HEK293 (cell line): ENCODE data around the gene MPPED1.
A peak's percentile ranks its signal among the peaks of the same experiment; 100 is the strongest.

Experiments used
- CTCF ChIA-PET: fragments of 350-600 bp; formaldehyde crosslinking; extraction: SDS; loops from one replicate; lab custom pipeline; 2021; ENCODE audit warnings: antibody characterized with exemption; lab: Yijun Ruan, JAX
- POLR2A ChIA-PET: fragments of 300-600 bp; formaldehyde crosslinking; extraction: SDS; loops from one replicate; lab custom pipeline; 2020; ENCODE audit warnings: antibody characterized with exemption, inconsistent platforms; lab: Yijun Ruan, JAX
- H3K27ac ChIP-seq: fragments of 200-500 bp; sonication (Bioruptor generic); 2 replicates; pipeline ENCODE4 v1.5.1; 2014; ENCODE audit warnings: low read depth, low read length, control low read depth, inconsistent platforms; ENCODE audit errors: extremely low read depth
- H3K36me3 ChIP-seq, 2 experiments: fragments of 200-500 bp in 1 of 2; sonication (Bioruptor generic) in 1 of 2; 1 replicate in 1 of 2; 2 replicates in 1 of 2; pipeline ENCODE4 v1.5.1; 2014 to 2017; ENCODE audit warnings: inconsistent platforms in 2 of 2, low read length in 2 of 2; ENCODE audit not compliant: control insufficient read depth in 2 of 2, insufficient read depth in 1 of 2
- H3K4me1 ChIP-seq: fragments of 200-500 bp; sonication (Bioruptor generic); 2 replicates; pipeline ENCODE4 v1.5.1; 2014; ENCODE audit warnings: mild to moderate bottlenecking, low read length, inconsistent platforms; ENCODE audit not compliant: control insufficient read depth, insufficient read depth
- H3K4me3 ChIP-seq: 2 replicates; pipeline ENCODE4 v1.5.1; 2011; ENCODE audit warnings: low read depth, mild to moderate bottlenecking, control low read depth, low read length, moderate library complexity
- H3K9me3 ChIP-seq: fragments of 200-500 bp; sonication (Bioruptor generic); 2 replicates; pipeline ENCODE4 v1.5.1; 2014; ENCODE audit warnings: low read depth, low read length, inconsistent platforms; ENCODE audit not compliant: control insufficient read depth, insufficient read depth
- KLF1 ChIP-seq: fragments of 450-650 bp; formaldehyde crosslinking; IDR thresholded peaks from 2 replicates; pipeline ENCODE4 v1.5.1; 2016; ENCODE audit warnings: missing biosample characterization, missing genetic modification characterization
- REPIN1 ChIP-seq: fragments of 450-650 bp; formaldehyde crosslinking; IDR thresholded peaks from 2 replicates; pipeline ENCODE4 v1.5.1; 2017; ENCODE audit warnings: missing biosample characterization, missing genetic modification characterization, low read depth
- SCRT1 ChIP-seq: fragments of 450-650 bp; formaldehyde crosslinking; IDR thresholded peaks from 2 replicates; pipeline ENCODE4 v1.5.1; 2016; ENCODE audit warnings: missing biosample characterization, missing genetic modification characterization, borderline replicate concordance
- SCRT2 ChIP-seq: fragments of 450-650 bp; formaldehyde crosslinking; IDR thresholded peaks from 2 replicates; pipeline ENCODE4 v1.5.1; 2016; ENCODE audit warnings: missing biosample characterization, missing genetic modification characterization
- SETDB1 ChIP-seq: IDR thresholded peaks from one replicate; pipeline ENCODE4 v1.6.1; 2017; ENCODE audit warnings: mild to moderate bottlenecking, low read length, moderate library complexity, mixed read lengths; ENCODE audit not compliant: insufficient read length
- ZNF132 ChIP-seq: fragments of 450-650 bp; formaldehyde crosslinking; IDR thresholded peaks from 2 replicates; pipeline ENCODE4 v1.5.1; 2017; ENCODE audit warnings: missing biosample characterization, missing genetic modification characterization, borderline replicate concordance
- ZNF157 ChIP-seq: fragments of 450-650 bp; formaldehyde crosslinking; IDR thresholded peaks from 2 replicates; pipeline ENCODE4 v1.5.1; 2016; ENCODE audit warnings: missing biosample characterization, missing genetic modification characterization
- ZNF324 ChIP-seq: fragments of 450-650 bp; formaldehyde crosslinking; IDR thresholded peaks from 2 replicates; pipeline ENCODE4 v1.5.1; 2016; ENCODE audit warnings: missing biosample characterization, missing genetic modification characterization
- ZNF514 ChIP-seq: fragments of 450-650 bp; formaldehyde crosslinking; IDR thresholded peaks from 2 replicates; pipeline ENCODE4 v1.5.1; 2016; ENCODE audit warnings: missing biosample characterization, missing genetic modification characterization
- ZNF521 ChIP-seq: fragments of 450-650 bp; formaldehyde crosslinking; IDR thresholded peaks from 2 replicates; pipeline ENCODE4 v1.5.1; 2017; ENCODE audit warnings: missing biosample characterization, mild to moderate bottlenecking, missing genetic modification characterization
- ZNF629 ChIP-seq: fragments of 450-650 bp; formaldehyde crosslinking; IDR thresholded peaks from 2 replicates; pipeline ENCODE4 v1.5.1; 2017; ENCODE audit warnings: missing biosample characterization, missing genetic modification characterization
- ZNF791 ChIP-seq: fragments of 450-650 bp; formaldehyde crosslinking; IDR thresholded peaks from 2 replicates; pipeline ENCODE4 v1.5.1; 2016; ENCODE audit warnings: missing biosample characterization, missing genetic modification characterization
- ZNF792 ChIP-seq: fragments of 450-650 bp; formaldehyde crosslinking; IDR thresholded peaks from 2 replicates; pipeline ENCODE4 v1.5.1; 2016; ENCODE audit warnings: missing biosample characterization, missing genetic modification characterization
- ZSCAN23 ChIP-seq: fragments of 450-650 bp; formaldehyde crosslinking; IDR thresholded peaks from 2 replicates; pipeline ENCODE4 v1.5.1; 2016; ENCODE audit warnings: missing biosample characterization, missing genetic modification characterization
- TF ChIP-seq, protein P1 (sequence below): fragments of 450-650 bp; formaldehyde crosslinking; IDR thresholded peaks from 2 replicates; pipeline ENCODE4 v1.5.1; 2016; ENCODE audit warnings: missing biosample characterization, missing genetic modification characterization, low read depth
- TF ChIP-seq, protein P2 (sequence below): fragments of 450-650 bp; formaldehyde crosslinking; IDR thresholded peaks from 2 replicates; pipeline ENCODE4 v1.5.1; 2016; ENCODE audit warnings: missing biosample characterization, missing genetic modification characterization
- TF ChIP-seq, protein P3 (sequence below): fragments of 450-650 bp; formaldehyde crosslinking; IDR thresholded peaks from 2 replicates; pipeline ENCODE4 v1.5.0; 2017; ENCODE audit warnings: missing biosample characterization, missing genetic modification characterization, borderline replicate concordance

Gene MPPED1

DNA sequence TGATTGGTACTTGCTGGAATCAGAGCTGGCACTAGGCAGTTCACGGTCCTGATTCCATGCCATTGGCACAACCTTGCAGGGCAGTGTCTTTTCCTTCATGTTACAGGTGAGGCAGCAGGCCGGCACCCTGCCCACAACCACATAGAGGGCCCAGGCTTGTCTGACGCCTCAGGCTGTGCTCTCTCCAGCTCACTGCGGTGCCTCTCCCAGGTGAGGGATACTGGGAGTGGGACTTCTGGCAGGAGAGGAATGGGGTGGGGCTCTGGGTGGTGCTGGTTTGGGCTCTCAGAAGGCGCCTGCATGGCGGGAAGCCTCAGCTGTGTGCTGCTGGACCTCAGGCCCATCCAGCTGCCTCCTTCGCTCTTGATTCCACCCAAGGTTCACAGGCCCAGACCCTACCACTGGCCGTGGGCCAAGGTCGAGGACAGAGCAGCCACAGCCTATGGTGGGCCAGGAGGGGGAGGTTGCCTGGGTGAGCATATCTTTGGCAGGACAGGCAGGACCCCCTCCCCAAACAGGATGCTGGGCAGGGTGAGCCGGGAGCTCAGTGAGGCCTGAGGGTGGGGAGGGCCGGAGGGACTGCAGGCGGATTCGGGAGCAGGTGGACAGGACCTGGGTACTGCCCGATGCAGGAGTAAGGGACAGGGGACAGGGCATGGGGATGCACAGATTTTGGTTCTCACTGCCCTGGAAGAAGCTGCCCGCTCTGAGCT, 7.0 kb upstream of the MPPED1 start:
- Histone ChIP-seq H3K9me3 (no peaks in the 10 kb centered on the region), H3K36me3 (no peaks in the 10 kb centered on the region), H3K4me3 (no peak overlapping the region)
- ChIA-PET CTCF (interaction anchor here (0.6 to 2.4 kb wide), 3 partner anchors 17 to 423 kb away, joined by 3 to 11 read pairs (median 3); no protein-coding TSS in a partner anchor), POLR2A (interaction anchor here (1.3 kb wide), 1 partner anchor 407 kb away, joined by 3 read pairs; the partner anchor contains the start of gene EFCAB6)
- peak; percentile 78 for TF ChIP-seq SCRT2 (tag by site-specific recombination)
- TF ChIP-seq ZNF629 (tag by site-specific recombination): no peak
- 0 out of 2 replicates have a peak, but pooled peaks have one; percentile 12 for TF ChIP-seq SCRT1 (tag by site-specific recombination)
- peak; percentile 83 for TF ChIP-seq KLF1
- no peak for TF ChIP-seq REPIN1
- TF ChIP-seq, all 188 proteins: peak for 3
- Histone ChIP-seq H3K27ac (no peak overlapping the region), H3K4me1 (no peaks in the 10 kb centered on the region)

DNA sequence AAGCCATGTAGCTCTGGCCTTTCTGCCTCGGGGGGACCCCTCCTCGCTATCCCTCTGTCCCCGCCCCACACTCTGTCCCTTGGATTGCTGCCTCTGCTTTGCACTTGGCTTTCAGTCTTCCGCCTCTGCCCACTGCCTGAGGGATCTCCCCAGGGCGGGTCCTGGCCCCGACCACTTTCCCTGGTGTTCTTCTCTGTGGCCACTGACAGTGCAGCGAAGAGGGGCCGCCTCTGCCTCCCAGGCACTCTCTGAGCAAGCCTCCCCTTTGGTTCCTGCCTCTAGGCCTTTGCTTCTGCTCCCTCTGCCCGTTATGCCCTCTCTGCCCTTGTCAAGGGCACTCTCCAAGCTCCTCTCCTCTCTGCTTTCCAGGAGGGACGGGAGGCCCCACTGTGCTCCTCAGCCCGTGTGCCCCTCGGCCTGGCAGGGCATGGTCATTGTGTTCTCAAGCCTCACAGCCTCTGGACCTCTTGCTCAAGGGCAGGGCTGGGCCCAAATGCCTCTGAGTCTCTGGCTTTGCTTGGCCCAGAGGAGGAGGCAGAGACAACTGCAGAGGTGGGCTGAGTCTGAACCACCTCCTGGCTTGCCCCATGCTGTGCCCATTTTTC, 5.5 kb upstream of the MPPED1 start:
- Histone ChIP-seq H3K4me3 (no peak overlapping the region), H3K27ac (no peak overlapping the region), H3K9me3 (no peaks in the 10 kb centered on the region), H3K36me3 (no peaks in the 10 kb centered on the region), H3K4me1 (no peaks in the 10 kb centered on the region)
- ChIA-PET POLR2A (no interaction called here), CTCF (no interaction called here)
- TF ChIP-seq ZNF791 (no peak), ZNF514 (no peak), ZNF132 (tag by site-specific recombination) (no peak), ZNF792 (tag by site-specific recombination) (no peak), ZNF521 (tag by site-specific recombination) (no peak), SETDB1 (no peak), ZNF157 (tag by site-specific recombination) (no peak), ZSCAN23 (tag by site-specific recombination) (no peak), ZNF324 (no peak)
- TF ChIP-seq, protein P1, sequence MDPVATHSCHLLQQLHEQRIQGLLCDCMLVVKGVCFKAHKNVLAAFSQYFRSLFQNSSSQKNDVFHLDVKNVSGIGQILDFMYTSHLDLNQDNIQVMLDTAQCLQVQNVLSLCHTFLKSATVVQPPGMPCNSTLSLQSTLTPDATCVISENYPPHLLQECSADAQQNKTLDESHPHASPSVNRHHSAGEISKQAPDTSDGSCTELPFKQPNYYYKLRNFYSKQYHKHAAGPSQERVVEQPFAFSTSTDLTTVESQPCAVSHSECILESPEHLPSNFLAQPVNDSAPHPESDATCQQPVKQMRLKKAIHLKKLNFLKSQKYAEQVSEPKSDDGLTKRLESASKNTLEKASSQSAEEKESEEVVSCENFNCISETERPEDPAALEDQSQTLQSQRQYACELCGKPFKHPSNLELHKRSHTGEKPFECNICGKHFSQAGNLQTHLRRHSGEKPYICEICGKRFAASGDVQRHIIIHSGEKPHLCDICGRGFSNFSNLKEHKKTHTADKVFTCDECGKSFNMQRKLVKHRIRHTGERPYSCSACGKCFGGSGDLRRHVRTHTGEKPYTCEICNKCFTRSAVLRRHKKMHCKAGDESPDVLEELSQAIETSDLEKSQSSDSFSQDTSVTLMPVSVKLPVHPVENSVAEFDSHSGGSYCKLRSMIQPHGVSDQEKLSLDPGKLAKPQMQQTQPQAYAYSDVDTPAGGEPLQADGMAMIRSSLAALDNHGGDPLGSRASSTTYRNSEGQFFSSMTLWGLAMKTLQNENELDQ (tag by site-specific recombination): no peak
- TF ChIP-seq, protein P2, sequence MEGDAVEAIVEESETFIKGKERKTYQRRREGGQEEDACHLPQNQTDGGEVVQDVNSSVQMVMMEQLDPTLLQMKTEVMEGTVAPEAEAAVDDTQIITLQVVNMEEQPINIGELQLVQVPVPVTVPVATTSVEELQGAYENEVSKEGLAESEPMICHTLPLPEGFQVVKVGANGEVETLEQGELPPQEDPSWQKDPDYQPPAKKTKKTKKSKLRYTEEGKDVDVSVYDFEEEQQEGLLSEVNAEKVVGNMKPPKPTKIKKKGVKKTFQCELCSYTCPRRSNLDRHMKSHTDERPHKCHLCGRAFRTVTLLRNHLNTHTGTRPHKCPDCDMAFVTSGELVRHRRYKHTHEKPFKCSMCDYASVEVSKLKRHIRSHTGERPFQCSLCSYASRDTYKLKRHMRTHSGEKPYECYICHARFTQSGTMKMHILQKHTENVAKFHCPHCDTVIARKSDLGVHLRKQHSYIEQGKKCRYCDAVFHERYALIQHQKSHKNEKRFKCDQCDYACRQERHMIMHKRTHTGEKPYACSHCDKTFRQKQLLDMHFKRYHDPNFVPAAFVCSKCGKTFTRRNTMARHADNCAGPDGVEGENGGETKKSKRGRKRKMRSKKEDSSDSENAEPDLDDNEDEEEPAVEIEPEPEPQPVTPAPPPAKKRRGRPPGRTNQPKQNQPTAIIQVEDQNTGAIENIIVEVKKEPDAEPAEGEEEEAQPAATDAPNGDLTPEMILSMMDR (tag by site-specific recombination): no peak
- TF ChIP-seq, protein P3, sequence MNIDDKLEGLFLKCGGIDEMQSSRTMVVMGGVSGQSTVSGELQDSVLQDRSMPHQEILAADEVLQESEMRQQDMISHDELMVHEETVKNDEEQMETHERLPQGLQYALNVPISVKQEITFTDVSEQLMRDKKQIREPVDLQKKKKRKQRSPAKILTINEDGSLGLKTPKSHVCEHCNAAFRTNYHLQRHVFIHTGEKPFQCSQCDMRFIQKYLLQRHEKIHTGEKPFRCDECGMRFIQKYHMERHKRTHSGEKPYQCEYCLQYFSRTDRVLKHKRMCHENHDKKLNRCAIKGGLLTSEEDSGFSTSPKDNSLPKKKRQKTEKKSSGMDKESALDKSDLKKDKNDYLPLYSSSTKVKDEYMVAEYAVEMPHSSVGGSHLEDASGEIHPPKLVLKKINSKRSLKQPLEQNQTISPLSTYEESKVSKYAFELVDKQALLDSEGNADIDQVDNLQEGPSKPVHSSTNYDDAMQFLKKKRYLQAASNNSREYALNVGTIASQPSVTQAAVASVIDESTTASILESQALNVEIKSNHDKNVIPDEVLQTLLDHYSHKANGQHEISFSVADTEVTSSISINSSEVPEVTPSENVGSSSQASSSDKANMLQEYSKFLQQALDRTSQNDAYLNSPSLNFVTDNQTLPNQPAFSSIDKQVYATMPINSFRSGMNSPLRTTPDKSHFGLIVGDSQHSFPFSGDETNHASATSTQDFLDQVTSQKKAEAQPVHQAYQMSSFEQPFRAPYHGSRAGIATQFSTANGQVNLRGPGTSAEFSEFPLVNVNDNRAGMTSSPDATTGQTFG (tag by site-specific recombination): no peak
